ENCODE data around the gene SLC25A25.

Gene SLC25A25

DNA sequence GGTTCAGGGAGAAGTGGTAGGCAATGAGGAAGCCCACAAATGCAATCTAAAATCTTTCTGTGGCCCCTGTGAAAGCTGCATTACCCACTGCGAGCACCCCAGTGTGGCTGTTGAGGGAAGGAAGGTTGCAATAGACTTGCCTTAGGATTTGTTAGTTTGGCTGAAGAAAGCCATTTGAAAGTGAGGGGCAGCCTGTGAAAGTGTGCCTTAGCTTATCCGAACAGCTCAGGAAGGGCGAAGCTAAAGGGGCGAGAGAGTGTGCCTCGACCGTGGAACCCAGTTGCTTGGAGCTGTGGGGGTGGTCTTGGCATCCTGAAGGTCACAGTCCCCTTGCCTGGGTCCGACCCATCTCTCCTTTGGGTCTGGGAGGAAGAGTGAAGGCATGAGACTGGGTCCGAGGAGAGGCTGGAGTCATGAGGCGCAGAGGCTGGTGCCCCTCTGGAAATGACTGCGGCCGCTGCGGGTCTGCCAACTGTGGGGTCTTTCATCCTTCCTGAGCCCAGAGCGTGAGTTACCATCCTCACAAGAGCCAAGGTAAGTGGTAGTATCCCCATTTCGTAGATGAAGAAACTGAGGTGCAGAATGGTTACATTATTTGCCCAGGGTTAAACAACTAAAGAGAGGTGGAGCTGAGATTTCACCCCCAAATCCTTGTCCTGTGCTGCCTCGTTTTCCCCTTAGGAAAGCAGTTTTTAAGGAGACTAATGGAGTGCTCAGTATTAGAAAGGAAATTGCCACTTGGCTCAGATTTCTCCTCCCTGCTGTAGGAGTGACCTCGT is 24.4 kb downstream of the SLC25A25 start:
- TF ChIP-seq, protein P1, sequence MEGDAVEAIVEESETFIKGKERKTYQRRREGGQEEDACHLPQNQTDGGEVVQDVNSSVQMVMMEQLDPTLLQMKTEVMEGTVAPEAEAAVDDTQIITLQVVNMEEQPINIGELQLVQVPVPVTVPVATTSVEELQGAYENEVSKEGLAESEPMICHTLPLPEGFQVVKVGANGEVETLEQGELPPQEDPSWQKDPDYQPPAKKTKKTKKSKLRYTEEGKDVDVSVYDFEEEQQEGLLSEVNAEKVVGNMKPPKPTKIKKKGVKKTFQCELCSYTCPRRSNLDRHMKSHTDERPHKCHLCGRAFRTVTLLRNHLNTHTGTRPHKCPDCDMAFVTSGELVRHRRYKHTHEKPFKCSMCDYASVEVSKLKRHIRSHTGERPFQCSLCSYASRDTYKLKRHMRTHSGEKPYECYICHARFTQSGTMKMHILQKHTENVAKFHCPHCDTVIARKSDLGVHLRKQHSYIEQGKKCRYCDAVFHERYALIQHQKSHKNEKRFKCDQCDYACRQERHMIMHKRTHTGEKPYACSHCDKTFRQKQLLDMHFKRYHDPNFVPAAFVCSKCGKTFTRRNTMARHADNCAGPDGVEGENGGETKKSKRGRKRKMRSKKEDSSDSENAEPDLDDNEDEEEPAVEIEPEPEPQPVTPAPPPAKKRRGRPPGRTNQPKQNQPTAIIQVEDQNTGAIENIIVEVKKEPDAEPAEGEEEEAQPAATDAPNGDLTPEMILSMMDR (IDR thresholded peaks at IDR 0.05; ENCODE audit: low read length, missing control alignments), result no peak
- DNase-seq (ENCODE audit: low read depth), result no peak
- peak overlapping the region; percentile 53 for H3K4me3 ChIP-seq (replicated peaks; ENCODE audit: low read depth, low read length)

DNA sequence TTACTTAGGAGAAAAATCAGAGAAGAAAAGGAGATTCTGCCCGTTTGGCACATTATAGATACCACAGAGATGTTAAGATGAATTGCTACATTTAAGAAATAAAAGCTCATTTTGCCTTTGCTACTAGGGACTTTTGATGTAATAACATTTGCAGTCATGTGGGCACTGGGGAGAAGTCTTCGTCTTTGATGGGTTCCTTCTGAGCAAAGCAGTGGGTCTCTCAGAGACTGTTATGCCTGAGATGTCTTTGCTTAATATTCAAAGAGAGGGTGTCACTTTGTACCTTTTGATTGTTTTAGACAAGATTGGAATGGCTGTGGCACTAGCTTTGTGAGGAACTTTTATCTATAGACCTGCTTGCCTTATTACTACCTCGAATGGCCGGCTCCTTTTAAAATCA is 25.0 kb downstream of the SLC25A25 start:
- H3K4me3 ChIP-seq (replicated peaks; ENCODE audit: low read depth, low read length), result peak overlapping the region; percentile 53
- TF ChIP-seq, protein P1 (IDR thresholded peaks at IDR 0.05; ENCODE audit: low read length, missing control alignments), result no peak
- DNase-seq (ENCODE audit: low read depth), result no peak

DNA sequence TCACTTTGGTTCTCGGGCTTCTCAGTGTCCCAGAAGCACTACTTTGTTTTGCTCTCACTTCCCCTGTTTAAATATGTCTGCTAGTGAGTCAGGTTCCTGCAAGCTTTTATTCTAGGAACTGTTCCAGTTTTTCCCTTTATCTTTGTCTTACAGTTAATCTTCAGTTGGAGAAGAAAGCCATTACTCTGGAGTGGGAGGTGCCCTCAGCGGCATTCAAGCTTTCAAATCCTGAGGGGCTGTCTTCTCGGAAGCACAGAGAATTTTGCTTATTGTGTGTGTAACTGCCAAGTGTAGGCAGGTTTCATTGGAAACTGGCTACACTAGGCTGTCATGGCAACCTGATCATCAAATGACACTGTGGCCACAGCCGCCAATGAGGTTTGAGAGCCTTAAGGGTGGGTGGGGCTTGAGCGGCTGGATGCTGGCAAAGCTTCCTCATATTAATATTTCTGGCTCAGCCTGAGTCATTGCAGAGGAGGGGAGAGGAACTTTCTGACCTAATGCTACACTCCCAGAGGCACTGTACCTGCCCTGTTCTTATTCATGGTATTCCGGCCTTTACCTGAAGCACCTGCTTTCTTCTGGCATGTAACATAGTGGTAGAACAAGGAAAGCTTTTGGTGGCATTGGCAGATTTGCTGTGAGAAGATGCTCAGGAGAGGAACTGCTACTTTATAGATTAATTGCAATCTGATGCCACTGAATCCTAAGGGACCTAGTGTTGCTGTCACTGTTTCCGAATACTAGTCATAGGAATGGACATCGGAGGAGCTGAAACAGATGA is 26.3 kb downstream of the SLC25A25 start:
- TF ChIP-seq, protein P1 (IDR thresholded peaks at IDR 0.05; ENCODE audit: low read length, missing control alignments), result no peak
- DNase-seq (ENCODE audit: low read depth), result peak; percentile 99
- peak overlapping the region; percentile 53 for H3K4me3 ChIP-seq (replicated peaks; ENCODE audit: low read depth, low read length)

DNA sequence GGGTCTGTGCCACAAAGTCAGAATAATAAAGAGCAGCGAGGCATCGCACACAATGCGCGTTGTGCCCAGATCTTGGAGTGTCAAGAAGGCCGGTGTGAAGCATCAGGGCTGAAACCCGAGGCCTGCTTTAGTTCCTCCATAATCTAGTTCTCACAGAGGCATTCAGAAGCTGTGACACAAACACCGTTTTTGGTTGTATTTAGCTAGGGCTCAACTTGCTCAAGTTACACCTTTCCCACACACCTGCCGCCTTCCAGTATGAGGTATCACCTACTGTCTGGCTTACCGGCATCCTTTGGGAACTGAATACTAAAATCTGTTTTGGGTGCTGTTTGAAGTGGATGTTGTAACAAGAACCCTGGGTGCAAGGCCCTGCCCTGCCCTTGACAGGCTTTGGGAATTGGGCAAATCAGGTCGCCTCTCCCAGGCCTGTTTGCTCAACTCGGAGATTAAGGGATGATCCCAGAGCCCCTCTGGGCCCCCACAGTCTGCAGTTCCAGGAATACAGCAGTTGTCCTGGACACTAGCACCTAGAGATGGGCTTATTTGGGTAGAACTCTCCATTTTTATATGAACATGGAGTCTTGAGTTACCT is 27.0 kb downstream of the SLC25A25 start:
- peak overlapping the region; percentile 4 for H3K4me3 ChIP-seq (replicated peaks; ENCODE audit: low read depth, low read length)
- DNase-seq (ENCODE audit: low read depth), result no peak
- TF ChIP-seq, protein P1 (IDR thresholded peaks at IDR 0.05; ENCODE audit: low read length, missing control alignments), result no peak

DNA sequence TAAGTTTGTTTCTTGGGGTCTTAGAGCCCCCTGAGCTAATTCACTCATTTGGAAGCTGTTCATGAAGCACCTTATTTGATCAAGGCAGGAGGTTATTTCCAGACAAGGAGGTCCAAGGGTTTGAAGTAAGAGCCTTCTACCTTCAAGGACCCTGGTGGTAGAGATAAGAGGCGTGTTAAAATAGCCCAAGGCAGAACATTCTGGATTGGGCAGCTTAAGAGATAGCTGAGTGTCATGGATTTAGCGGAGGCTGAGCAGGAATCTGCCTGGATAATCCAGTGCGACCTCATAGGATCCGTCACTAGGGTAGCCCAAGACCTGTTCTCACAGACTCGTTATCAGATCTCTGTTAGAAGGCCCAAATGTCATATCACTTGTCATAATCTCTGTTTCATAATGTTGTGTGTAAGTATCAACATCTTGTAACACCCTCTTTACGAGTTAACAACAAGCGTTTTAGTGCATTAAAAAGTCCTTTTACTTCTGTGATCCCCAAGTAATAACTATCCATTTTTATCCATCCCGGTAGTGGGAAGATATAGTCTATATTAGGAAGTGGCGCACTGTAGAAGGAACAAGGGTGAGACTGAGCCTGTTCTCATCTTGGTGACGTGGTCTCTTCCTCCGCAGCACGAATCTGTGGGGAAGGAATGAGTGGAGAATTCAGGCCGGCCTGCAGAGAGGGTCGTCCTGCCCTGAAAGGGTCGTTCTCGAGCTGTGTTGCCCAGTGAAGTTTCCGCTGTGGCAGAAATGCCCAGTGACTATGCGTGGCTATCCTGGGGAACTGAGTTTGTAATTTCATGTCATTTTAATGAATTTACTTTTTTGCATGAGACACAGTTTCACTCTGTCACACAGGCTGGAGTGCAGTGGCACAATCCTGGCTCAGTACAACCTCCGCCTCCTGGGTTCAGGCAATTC is 28.8 kb downstream of the SLC25A25 start:
- H3K4me3 ChIP-seq (replicated peaks; ENCODE audit: low read depth, low read length), result no peak overlapping the region
- no peak for DNase-seq (ENCODE audit: low read depth)
- TF ChIP-seq, protein P1 (IDR thresholded peaks at IDR 0.05; ENCODE audit: low read length, missing control alignments), result no peak

Data from fibroblast of pulmonary artery (primary cell).